Ovary (tissue), 9 donors: Measurements from ENCODE around the gene NANS. TPM values are rescaled to one million over a fixed set of nuclear protein-coding genes. Genes with fewer than 3 reads are reported as not detected.

ENCODE experiments used
- DNase-seq, 5 donors: peaks; one replicate each; pipeline ENCODE4 v3.0.0-alpha.2; 2019 to 2020
- H3K27ac ChIP-seq, 2 donors: fragments of 200-600 bp; one replicate each; pipeline versions ENCODE4 v1.5.1 to v1.8.0; 2019 to 2022
- H3K27me3 ChIP-seq: fragments of 200-600 bp; one replicate; pipeline ENCODE4 v1.8.0; 2022
- H3K36me3 ChIP-seq: fragments of 200-600 bp; sonication (generic); one replicate; pipeline ENCODE4 v1.5.1; 2019
- H3K4me1 ChIP-seq: one replicate; pipeline ENCODE4 v1.8.1; 2013; ENCODE audit warnings: mild to moderate bottlenecking, moderate library complexity; ENCODE audit not compliant: insufficient read depth
- H3K4me3 ChIP-seq: fragments of 200-600 bp; sonication (generic); one replicate; pipeline ENCODE4 v1.5.1; 2017
- H3K9me3 ChIP-seq, 2 donors: fragments of 200-600 bp in 1 of 2; sonication (generic) in 1 of 2; one replicate each; pipeline versions ENCODE4 v1.5.1 to v1.8.1; 2013 to 2019; ENCODE audit warnings: mild to moderate bottlenecking in 1 of 2, moderate library complexity in 1 of 2
- EP300 ChIP-seq: sonication (generic); formaldehyde crosslinking; IDR thresholded peaks from one replicate; pipeline ENCODE4 v1.6.1; 2017; ENCODE audit warnings: antibody characterized with exemption
- POLR2A ChIP-seq: fragments of 450-650 bp; IDR thresholded peaks from one replicate; pipeline ENCODE4 v1.6.1; 2017; ENCODE audit warnings: antibody characterized with exemption, mild to moderate bottlenecking, moderate library complexity
- WGBS, 3 donors: extraction: QIAGEN DNeasy Blood & Tissue Kit in 1 of 3; methylation state at CpG; one replicate each; pipeline versions ENCODE4 v1.1.5 to v1.1.7; 2013 to 2017; 5-methylcytosine and 5-hydroxymethylcytosine counted together
- intact Hi-C, 4 donors: fragments of 100-400 bp; cut with DNase I; formaldehyde crosslinking; loops; one replicate each; pipeline versions ENCODE4 v1.11.0 to v1.15.1; 2022 to 2023
- polyA plus RNA-seq, 2 donors: library from polyadenylated mRNA; stranded (reverse); fragments of 200-250 nt in 1 of 2; fragments of 350-450 nt in 1 of 2; fragmentation: Illumina TruSeq in 1 of 2; extraction: RNeasy Lipid Tissue Mini Kit (QIAGEN cat#74804) in 1 of 2; gene quantifications; one replicate each; pipeline ENCODE4 v1.2.3, GENCODE V29; 2013 to 2014
- total RNA-seq, 7 donors: library from RNA; depleted of rRNA in 2 of 7; stranded (reverse); fragments of >200 nt in 2 of 7; fragmentation: NEBNext Ultra II Directional in 3 of 7; extraction: Animal tissue kit (Norgen Biotek cat#: 25700) in 3 of 7; gene quantifications; one replicate each; pipeline versions ENCODE4 v1.1.0 to v1.2.4, GENCODE V29; 2016 to 2023
- TF ChIP-seq, protein P1 (sequence below), 3 donors: fragments of 450-650 bp in 2 of 3; fragments of 200-600 bp in 1 of 3; IDR thresholded peaks; one replicate each; pipeline versions ENCODE4 v1.5.1 to v1.8.0; 2016 to 2022; ENCODE audit warnings: antibody characterized with exemption in 3 of 3, mild to moderate bottlenecking in 1 of 3
- donor health status: DM: no; HTN: no; CAD: no; lungs with moderate emphysema.
- donor health status: DM: no; HTN: no; CAD: no.
- donor health status: Bipolar disorder and iron deficiency.
- donor health status: DM: yes; HTN: yes; CAD: no.
- donor health status: DM: no; HTN: no; CAD: no.
- donor health status: DM: yes; HTN: yes; CAD: no.

NANS gene
- total and polyA plus RNA-seq, 9 donors = 24.1 to 43.8 (median 33.8) TPM

- no peak for DNase-seq
- no peak overlapping the region for H3K4me3 ChIP-seq
- H3K4me1 ChIP-seq = no peaks in the 10 kb centered on the region
- TF ChIP-seq, protein P1, sequence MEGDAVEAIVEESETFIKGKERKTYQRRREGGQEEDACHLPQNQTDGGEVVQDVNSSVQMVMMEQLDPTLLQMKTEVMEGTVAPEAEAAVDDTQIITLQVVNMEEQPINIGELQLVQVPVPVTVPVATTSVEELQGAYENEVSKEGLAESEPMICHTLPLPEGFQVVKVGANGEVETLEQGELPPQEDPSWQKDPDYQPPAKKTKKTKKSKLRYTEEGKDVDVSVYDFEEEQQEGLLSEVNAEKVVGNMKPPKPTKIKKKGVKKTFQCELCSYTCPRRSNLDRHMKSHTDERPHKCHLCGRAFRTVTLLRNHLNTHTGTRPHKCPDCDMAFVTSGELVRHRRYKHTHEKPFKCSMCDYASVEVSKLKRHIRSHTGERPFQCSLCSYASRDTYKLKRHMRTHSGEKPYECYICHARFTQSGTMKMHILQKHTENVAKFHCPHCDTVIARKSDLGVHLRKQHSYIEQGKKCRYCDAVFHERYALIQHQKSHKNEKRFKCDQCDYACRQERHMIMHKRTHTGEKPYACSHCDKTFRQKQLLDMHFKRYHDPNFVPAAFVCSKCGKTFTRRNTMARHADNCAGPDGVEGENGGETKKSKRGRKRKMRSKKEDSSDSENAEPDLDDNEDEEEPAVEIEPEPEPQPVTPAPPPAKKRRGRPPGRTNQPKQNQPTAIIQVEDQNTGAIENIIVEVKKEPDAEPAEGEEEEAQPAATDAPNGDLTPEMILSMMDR (IDR thresholded peaks at IDR 0.05) = no peak
- TF ChIP-seq EP300 (no peak), POLR2A (no peak)
- no peak overlapping the region for H3K27ac ChIP-seq
- 91 to 96% (median 95%) methylated on average over 6 of the region's 6 CpGs for WGBS, 3 donors
- H3K9me3 ChIP-seq = no peaks in the 10 kb centered on the region
- H3K27me3 ChIP-seq = no peaks in the 10 kb centered on the region
- intact Hi-C loops = no loop called here
- H3K36me3 ChIP-seq = no peaks in the 10 kb centered on the region
Observed at GRCh38 chr9:98040212-98040611, 16.3 kb upstream of the NANS start.

GRCh38 chr9:98043915-98044314, 12.6 kb upstream of the NANS start:
- intact Hi-C loops = no loop called here

GRCh38 chr9:98045234-98046179, 11.0 kb upstream of the NANS start:
- TF ChIP-seq POLR2A (no peak), EP300 (no peak)
- TF ChIP-seq, protein P1 (IDR thresholded peaks at IDR 0.05) = no peak
- Histone ChIP-seq H3K27me3 (no peaks in the 10 kb centered on the region), H3K36me3 (no peaks in the 10 kb centered on the region), H3K4me3 (no peak overlapping the region), H3K4me1 (no peaks in the 10 kb centered on the region), H3K9me3 (no peaks in the 10 kb centered on the region), H3K27ac (no peak overlapping the region)
- DNase-seq = no peak
- WGBS, 3 donors = 51 to 67% (median 56%) methylated on average over 6 of the region's 6 CpGs
- intact Hi-C loops = no loop called here

More at GRCh38 chr9:98043915-98044314, 12.6 kb upstream of the NANS start:
- no peaks in the 10 kb centered on the region for H3K4me1 ChIP-seq
- TF ChIP-seq EP300 (no peak), POLR2A (no peak)
- TF ChIP-seq, protein P1 (IDR thresholded peaks at IDR 0.05) = no peak
- 76 to 79% (median 78%) methylated on average over 5 of the region's 5 CpGs for WGBS, 3 donors
- H3K36me3 ChIP-seq = no peaks in the 10 kb centered on the region
- no peaks in the 10 kb centered on the region for H3K9me3 ChIP-seq
- DNase-seq = no peak
- H3K27me3 ChIP-seq = no peaks in the 10 kb centered on the region
- no peak overlapping the region for H3K27ac ChIP-seq
- H3K4me3 ChIP-seq = no peak overlapping the region

DNA sequence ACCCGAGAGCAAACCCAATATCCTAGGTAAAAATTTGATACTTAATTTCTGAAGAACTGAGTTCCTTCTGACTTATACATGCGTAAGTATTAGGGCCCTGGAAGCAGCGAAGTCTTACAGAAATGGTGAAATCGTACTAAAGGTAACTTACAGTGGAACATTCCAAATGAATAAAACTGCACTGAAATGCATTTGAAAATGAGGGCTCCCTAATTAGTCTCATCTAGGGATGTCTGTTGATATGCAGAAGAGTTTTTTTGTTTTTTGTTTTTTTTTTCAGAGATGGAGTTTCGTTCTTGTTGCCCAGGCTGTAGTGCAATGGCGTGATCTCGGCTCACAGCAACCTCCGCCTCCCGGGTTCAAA, 10.4 kb upstream of the NANS start:
- 92 to 95% (median 92%) methylated on average over 9 of the region's 9 CpGs for WGBS, 3 donors
- TF ChIP-seq, protein P1 (IDR thresholded peaks at IDR 0.05) = no peak
- no peak for TF ChIP-seq POLR2A
- no peak for TF ChIP-seq EP300
- Histone ChIP-seq H3K4me1 (no peaks in the 10 kb centered on the region), H3K27ac (no peak overlapping the region), H3K9me3 (no peaks in the 10 kb centered on the region), H3K4me3 (no peak overlapping the region), H3K36me3 (no peaks in the 10 kb centered on the region), H3K27me3 (no peaks in the 10 kb centered on the region)
- DNase-seq = no peak
- intact Hi-C loops = no loop called here
